Progenitor cell of endocrine pancreas (in vitro differentiated cells): Measurements from ENCODE around the gene HYAL2. TPM values are rescaled to one million over a fixed set of nuclear protein-coding genes. Genes with fewer than 3 reads are reported as not detected.

Source experiments
- DNase-seq: peaks from one replicate; pipeline ENCODE4 v3.0.0; 2021; ENCODE audit warnings: low spot score; ENCODE audit not compliant: unreplicated experiment
- H3K27ac Mint-ChIP-seq: 2 replicates; pipeline ENCODE4 v1.8.0; 2021; ENCODE audit warnings: mild to moderate bottlenecking, moderate library complexity, mixed read lengths
- H3K27me3 Mint-ChIP-seq: 2 replicates; pipeline ENCODE4 v1.8.0; 2021; ENCODE audit warnings: mixed read lengths
- H3K36me3 Mint-ChIP-seq: 2 replicates; pipeline ENCODE4 v1.8.0; 2022; ENCODE audit warnings: mixed read lengths; ENCODE audit not compliant: insufficient read depth
- H3K4me1 Mint-ChIP-seq: 2 replicates; pipeline ENCODE4 v1.8.0; 2021; ENCODE audit warnings: low read depth, mixed read lengths
- H3K4me3 Mint-ChIP-seq: 2 replicates; pipeline ENCODE4 v1.8.0; 2021; ENCODE audit warnings: low read depth, mild to moderate bottlenecking, moderate library complexity, mixed read lengths
- H3K9me3 Mint-ChIP-seq: 2 replicates; pipeline ENCODE4 v1.8.0; 2021; ENCODE audit warnings: low read depth, mixed read lengths
- total RNA-seq: library from RNA; stranded (reverse); gene quantifications from 2 replicates; pipeline ENCODE4 v1.2.1, GENCODE V29; 2021
- TF ChIP-seq, protein P1 (sequence below): fragments of 200-600 bp; sonication (generic); IDR thresholded peaks from one replicate; pipeline ENCODE4 v1.5.0; 2021; ENCODE audit warnings: antibody characterized with exemption, mild to moderate bottlenecking; ENCODE audit not compliant: unreplicated experiment

Gene HYAL2
- total RNA-seq, 1 donor from 2014 or later = 77.9 TPM

DNA sequence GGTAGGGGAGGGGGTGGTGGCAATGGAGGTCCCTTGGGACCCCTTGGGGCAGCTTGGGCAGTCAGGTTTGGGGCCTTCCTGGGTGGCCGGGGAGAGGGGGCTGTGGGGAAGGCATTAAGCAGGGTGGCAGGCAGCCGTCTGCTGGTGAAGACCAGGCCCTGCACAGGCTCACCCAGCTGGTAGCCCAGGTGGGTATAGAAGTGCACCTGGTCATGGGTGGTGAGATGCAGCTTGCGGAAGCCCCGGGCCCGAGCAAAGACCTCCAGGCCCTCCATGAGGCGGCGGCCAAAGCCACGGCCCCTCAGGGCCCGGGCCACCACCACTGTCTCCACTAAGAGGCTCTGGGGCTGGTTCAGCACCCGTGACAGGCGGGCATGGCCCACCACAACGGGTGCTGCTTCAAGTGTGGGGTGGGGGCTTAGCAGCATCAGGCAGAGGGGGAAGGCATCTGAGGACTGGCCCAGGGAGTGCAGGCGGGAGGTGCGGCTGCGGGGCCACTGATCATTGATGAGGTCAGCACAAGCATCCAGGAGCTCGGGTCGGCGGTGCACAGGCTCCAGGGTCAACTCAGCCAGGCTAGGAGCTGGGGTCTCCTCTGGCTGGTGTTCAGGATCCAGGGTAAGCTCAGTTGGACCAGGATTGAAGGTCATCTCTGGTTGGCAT is 25.7 kb downstream of the HYAL2 start:
- H3K27me3 Mint-ChIP-seq = no peaks in the 10 kb centered on the region
- peaks cover 14% of the 10 kb centered on the region for H3K4me1 Mint-ChIP-seq
- H3K36me3 Mint-ChIP-seq = no peaks in the 10 kb centered on the region
- DNase-seq = no peak
- no peak overlapping the region for H3K27ac Mint-ChIP-seq
- peak overlapping the region; percentile 14 for H3K4me3 Mint-ChIP-seq
- TF ChIP-seq, protein P1, sequence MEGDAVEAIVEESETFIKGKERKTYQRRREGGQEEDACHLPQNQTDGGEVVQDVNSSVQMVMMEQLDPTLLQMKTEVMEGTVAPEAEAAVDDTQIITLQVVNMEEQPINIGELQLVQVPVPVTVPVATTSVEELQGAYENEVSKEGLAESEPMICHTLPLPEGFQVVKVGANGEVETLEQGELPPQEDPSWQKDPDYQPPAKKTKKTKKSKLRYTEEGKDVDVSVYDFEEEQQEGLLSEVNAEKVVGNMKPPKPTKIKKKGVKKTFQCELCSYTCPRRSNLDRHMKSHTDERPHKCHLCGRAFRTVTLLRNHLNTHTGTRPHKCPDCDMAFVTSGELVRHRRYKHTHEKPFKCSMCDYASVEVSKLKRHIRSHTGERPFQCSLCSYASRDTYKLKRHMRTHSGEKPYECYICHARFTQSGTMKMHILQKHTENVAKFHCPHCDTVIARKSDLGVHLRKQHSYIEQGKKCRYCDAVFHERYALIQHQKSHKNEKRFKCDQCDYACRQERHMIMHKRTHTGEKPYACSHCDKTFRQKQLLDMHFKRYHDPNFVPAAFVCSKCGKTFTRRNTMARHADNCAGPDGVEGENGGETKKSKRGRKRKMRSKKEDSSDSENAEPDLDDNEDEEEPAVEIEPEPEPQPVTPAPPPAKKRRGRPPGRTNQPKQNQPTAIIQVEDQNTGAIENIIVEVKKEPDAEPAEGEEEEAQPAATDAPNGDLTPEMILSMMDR = no peak
- H3K9me3 Mint-ChIP-seq = no peaks in the 10 kb centered on the region

DNA sequence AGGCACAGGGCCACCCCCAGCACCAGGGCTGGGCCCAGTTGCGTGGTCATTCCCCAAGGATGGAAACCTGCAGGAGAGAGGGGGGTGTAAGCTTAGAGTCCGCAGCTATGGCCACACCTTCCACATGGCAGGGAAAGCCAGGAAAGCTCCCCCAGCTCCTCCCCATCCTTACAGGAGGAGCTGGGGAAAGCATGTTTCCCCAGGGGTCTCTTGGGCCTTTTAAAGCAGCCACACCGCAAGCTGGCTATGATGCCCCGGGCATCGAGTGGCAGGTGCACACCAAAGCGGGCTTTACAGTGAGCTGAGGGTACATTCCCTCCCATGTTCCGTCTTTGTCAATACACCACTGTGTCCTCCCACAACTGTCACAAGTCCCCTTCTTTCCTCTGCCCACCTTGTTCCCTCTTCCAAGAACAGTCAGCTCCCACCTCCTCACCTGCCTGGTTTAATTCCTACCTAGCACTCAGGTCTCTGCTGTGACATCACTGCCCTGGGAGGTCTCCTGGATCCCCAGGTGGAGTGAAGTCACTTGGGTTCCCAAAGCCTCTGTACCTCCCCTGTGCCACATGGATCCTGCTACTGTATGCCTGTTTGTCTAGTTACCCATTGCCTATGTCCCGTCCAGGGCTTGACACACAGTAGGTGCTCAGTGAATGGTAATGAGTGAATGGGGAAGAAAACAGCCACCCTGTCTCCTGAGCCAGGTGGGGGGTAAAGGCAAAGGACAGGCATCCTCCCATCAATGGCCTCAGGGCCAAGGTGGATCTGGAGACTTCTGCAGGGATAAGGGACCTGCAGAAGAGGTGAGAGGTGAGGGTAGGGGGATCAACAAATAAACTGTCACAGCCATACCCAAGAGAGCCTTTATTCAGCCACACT is 26.8 kb downstream of the HYAL2 start:
- Mint-ChIP-seq H3K4me3 (no peak overlapping the region), H3K36me3 (no peaks in the 10 kb centered on the region), H3K27me3 (no peaks in the 10 kb centered on the region), H3K4me1 (peaks cover 21% of the 10 kb centered on the region), H3K27ac (no peak overlapping the region), H3K9me3 (no peaks in the 10 kb centered on the region)
- TF ChIP-seq, protein P1 = no peak
- DNase-seq = no peak

DNA sequence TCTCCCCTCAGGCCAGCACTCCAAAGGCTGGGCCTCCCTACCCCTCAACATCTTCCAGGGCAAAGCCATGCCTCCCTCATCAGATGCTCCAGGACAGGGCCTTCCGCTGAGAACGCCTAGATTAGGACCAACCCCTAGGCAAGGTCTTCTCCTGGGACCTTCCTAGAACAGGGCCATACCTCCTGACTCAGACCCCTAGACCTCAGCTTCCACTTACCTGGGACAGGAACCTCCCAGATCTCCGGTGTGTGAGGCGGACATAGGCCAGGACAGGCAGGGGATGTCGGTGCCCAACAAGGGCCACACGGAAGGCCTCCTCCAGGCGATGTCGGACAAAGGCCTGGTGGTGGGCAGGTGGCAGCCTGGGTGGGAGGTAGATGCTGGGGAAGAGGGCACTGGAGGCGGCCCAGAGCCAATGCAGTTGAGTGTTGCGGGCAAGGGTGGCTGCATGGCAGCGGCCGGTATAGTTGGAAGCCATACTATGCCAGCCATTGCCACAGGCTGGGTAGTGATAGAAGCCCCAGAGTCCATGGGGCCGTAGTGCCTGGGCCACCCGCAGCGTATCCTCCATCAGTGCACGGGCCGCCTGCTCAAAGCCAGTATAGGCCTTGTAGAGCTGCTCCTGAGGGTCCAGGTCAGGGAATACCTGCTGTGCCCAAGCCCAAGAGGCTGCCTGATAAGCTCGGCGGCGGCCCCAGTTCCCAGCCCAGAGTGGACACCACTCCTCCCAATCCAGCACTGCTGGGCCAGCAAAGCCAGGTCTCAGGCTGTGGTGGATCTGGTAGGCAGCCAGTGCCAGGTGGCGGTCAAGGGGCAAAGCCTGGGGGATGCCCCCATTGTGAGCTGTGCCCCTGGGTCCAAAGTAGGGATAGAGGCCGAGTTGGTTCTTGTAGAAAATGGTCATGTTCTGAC is 27.8 kb downstream of the HYAL2 start:
- Mint-ChIP-seq H3K27ac (peak overlapping the region; percentile 41), H3K27me3 (no peaks in the 10 kb centered on the region), H3K36me3 (no peaks in the 10 kb centered on the region), H3K4me1 (peaks cover 16% of the 10 kb centered on the region), H3K4me3 (no peak overlapping the region), H3K9me3 (no peaks in the 10 kb centered on the region)
- TF ChIP-seq, protein P1 = no peak
- no peak for DNase-seq

DNA sequence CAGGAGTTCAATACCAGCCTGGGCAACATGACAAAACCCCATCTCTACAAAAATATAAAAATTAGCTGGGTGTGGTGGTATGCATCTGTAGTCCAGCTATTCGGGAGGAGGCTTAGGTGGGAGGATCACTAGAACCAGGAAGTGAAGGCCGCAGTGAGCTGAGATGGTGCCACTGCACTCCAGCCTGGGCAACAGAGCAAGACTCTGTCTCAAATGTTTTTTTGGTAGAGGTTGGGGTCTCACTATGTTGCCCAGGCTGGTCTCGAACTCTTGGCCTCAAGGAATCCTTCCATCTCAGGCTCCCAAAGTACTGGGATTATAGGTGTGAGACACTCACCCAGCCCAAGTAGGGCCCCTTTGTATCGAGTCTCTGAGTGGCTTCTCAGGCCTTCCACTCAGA is 28.5 kb downstream of the HYAL2 start:
- no peaks in the 10 kb centered on the region for H3K27me3 Mint-ChIP-seq
- H3K27ac Mint-ChIP-seq = no peak overlapping the region
- H3K4me3 Mint-ChIP-seq = no peak overlapping the region

More for the DNA sequence above, 28.5 kb downstream of the HYAL2 start:
- TF ChIP-seq, protein P1 = no peak
- H3K4me1 Mint-ChIP-seq = peaks cover 14% of the 10 kb centered on the region
- H3K36me3 Mint-ChIP-seq = no peaks in the 10 kb centered on the region
- no peaks in the 10 kb centered on the region for H3K9me3 Mint-ChIP-seq
- DNase-seq = no peak
